GM21381 (cell line): Measurements from ENCODE around the gene SLC10A7.

Experiments used
- ATAC-seq: cut with Tn5 transposase; IDR thresholded peaks from one replicate; pipeline ENCODE4 v1.9.1; 2021; ENCODE audit warnings: mild to moderate bottlenecking, moderate library complexity; ENCODE audit not compliant: unreplicated experiment

The SLC10A7 gene

GRCh38 chr4:146265950-146266490 is 255.7 kb downstream of the SLC10A7 start:
- ATAC-seq, result no peak

- no peak for ATAC-seq
Observed at GRCh38 chr4:146263793-146264192, 257.9 kb downstream of the SLC10A7 start.

- no peak for ATAC-seq
Observed at GRCh38 chr4:146261041-146261440, 260.7 kb downstream of the SLC10A7 start.

- ATAC-seq, result no peak
Observed at GRCh38 chr4:146260521-146260920, 261.2 kb downstream of the SLC10A7 start.

GRCh38 chr4:146257511-146257910 is 264.2 kb downstream of the SLC10A7 start:
- no peak for ATAC-seq

GRCh38 chr4:146256328-146256727 is 265.4 kb downstream of the SLC10A7 start:
- ATAC-seq, result no peak

GRCh38 chr4:146255874-146256273 is 265.9 kb downstream of the SLC10A7 start:
- no peak for ATAC-seq

GRCh38 chr4:146255463-146255862 is 266.3 kb downstream of the SLC10A7 start:
- ATAC-seq, result no peak

- ATAC-seq, result no peak
Observed at GRCh38 chr4:146252969-146253611, 268.6 kb downstream of the SLC10A7 start.

- ATAC-seq, result no peak
Observed at GRCh38 chr4:146247356-146247755, 274.4 kb downstream of the SLC10A7 start.

GRCh38 chr4:146246381-146246780 is 275.4 kb downstream of the SLC10A7 start:
- ATAC-seq, result no peak

- ATAC-seq, result no peak
Observed at GRCh38 chr4:146245850-146246249, 275.9 kb downstream of the SLC10A7 start.

GRCh38 chr4:146245246-146245645 is 276.5 kb downstream of the SLC10A7 start:
- no peak for ATAC-seq

GRCh38 chr4:146244496-146244895 is 277.2 kb downstream of the SLC10A7 start:
- ATAC-seq, result no peak

GRCh38 chr4:146243883-146244277 is 277.9 kb downstream of the SLC10A7 start:
- ATAC-seq, result no peak

GRCh38 chr4:146243141-146243882 is 278.4 kb downstream of the SLC10A7 start:
- peak; percentile 65 for ATAC-seq

- no peak for ATAC-seq
Observed at GRCh38 chr4:146238107-146238506, 283.6 kb downstream of the SLC10A7 start.

GRCh38 chr4:146237092-146237491 is 284.6 kb downstream of the SLC10A7 start:
- no peak for ATAC-seq

- ATAC-seq, result no peak
Observed at GRCh38 chr4:146236216-146236615, 285.5 kb downstream of the SLC10A7 start.

- ATAC-seq, result no peak
Observed at GRCh38 chr4:146235654-146236177, 286.0 kb downstream of the SLC10A7 start.

GRCh38 chr4:146232131-146232722 is 289.5 kb downstream of the SLC10A7 start:
- no peak for ATAC-seq

- no peak for ATAC-seq
Observed at GRCh38 chr4:146229406-146229805, 292.3 kb downstream of the SLC10A7 start.
